AG10803 (cell line): Measurements from ENCODE around the gene DDX3X.
A peak's percentile ranks its signal among the peaks of the same experiment; 100 is the strongest.
"Not testable (repeated sequence)": the region's sequence is repeated elsewhere in the genome, so short reads cannot be mapped to it uniquely, and the experiment has no call there.

Experiments used
- DNase-seq: peaks from one replicate; pipeline ENCODE4 v3.0.0; 2010; ENCODE audit warnings: low read depth
- H3K4me3 ChIP-seq: 2 replicates; pipeline ENCODE4 v1.5.1; 2011; ENCODE audit warnings: mild to moderate bottlenecking, low read length, control low read depth
- TF ChIP-seq, protein P1 (sequence below): conservative IDR thresholded peaks from 2 replicates; pipeline ENCODE4 v1.5.1; 2011; ENCODE audit warnings: mild to moderate bottlenecking, low read length, control low read depth, inconsistent platforms

Gene DDX3X

DNA sequence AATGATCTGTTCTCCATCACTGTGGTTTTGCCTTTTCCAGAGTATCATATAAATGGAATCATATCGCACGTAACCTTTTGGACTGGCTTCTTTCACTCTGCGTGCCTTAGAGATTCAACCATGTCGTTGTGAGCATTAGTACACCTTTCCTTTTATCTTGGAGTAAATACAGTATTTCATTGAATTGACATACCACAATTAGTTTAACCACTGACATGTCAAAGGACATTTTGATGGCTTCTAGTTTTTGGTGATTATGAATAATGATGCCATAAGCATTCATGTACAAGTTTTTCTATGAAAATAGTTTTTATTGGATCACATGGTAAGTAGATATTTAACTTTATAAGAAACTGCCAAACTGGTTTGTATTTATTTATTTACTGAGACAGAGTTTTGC, 35.2 kb downstream of the DDX3X start:
- no peak for DNase-seq
- H3K4me3 ChIP-seq = no peak overlapping the region
- TF ChIP-seq, protein P1, sequence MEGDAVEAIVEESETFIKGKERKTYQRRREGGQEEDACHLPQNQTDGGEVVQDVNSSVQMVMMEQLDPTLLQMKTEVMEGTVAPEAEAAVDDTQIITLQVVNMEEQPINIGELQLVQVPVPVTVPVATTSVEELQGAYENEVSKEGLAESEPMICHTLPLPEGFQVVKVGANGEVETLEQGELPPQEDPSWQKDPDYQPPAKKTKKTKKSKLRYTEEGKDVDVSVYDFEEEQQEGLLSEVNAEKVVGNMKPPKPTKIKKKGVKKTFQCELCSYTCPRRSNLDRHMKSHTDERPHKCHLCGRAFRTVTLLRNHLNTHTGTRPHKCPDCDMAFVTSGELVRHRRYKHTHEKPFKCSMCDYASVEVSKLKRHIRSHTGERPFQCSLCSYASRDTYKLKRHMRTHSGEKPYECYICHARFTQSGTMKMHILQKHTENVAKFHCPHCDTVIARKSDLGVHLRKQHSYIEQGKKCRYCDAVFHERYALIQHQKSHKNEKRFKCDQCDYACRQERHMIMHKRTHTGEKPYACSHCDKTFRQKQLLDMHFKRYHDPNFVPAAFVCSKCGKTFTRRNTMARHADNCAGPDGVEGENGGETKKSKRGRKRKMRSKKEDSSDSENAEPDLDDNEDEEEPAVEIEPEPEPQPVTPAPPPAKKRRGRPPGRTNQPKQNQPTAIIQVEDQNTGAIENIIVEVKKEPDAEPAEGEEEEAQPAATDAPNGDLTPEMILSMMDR = no peak

DNA sequence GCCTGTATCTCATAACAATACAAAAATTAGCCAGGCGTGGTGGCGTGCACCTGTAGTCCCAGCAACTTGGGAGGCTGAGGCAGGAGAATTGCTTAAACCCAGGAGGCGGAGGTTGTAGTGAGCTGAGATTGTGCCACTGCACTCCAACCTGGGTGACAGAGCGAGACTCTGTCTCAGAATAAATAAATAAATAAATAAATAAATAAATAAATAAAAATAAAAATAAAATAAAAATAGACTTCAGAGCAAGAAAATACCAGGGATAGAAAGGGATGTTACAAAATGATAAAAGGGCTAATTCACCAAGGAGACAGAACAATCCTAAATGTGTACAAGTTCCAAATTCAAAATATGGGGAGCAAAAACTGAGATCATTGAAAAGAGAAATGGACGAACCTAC, 37.6 kb downstream of the DDX3X start:
- H3K4me3 ChIP-seq, DNase-seq: not testable (repeated sequence)

DNA sequence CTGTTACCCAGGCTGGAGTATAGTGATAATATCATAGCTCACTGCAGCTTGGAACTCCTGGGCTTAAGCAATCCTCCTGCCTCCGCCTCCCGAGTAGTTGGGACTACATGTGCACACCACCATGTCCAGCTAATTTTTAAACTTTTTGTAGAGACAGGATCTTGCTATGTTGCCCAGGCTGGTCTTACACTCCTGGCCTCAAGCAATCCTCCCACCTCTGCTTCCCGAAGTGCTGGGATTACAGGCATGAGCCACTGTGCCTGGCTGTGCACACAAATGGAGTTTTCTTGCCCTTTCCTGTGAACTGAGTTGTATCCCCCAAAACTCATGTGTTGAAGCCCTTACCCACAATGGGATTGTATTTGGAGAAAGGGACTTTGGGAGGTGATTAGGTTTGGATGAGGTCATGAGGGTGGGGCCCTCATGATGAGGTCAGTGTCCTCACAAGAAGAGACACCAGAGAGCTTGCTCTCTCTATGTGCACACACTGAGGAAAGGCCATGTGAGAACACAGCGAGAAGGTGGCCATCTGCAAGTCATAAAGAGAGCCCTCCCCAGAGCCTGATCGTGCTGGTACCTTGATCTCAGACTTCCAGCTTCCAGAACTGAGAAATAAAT, 40.1 kb downstream of the DDX3X start:
- TF ChIP-seq, protein P1 = no peak
- H3K4me3 ChIP-seq = no peak overlapping the region
- no peak for DNase-seq

DNA sequence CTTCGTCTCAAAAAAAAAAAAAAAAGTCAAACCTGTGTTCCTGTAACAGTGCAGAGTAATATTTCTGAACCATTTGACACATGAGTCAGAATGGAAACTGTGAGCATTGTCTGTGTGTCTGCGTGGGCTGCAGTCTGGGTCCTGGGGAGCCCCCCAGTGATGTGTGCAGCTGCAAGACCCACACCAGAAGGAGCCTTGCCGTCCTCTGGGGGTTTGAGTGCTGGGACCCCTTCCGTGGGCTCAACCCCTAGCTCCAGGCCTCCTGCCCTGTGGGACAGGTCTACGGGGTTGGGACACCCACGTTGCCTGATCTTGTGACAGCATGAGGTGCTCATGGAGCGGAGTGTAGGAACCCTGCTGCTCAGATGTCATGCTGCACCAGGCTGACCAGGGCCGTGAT, 43.7 kb downstream of the DDX3X start:
- TF ChIP-seq, protein P1 = no peak
- H3K4me3 ChIP-seq = no peak overlapping the region
- DNase-seq = no peak

DNA sequence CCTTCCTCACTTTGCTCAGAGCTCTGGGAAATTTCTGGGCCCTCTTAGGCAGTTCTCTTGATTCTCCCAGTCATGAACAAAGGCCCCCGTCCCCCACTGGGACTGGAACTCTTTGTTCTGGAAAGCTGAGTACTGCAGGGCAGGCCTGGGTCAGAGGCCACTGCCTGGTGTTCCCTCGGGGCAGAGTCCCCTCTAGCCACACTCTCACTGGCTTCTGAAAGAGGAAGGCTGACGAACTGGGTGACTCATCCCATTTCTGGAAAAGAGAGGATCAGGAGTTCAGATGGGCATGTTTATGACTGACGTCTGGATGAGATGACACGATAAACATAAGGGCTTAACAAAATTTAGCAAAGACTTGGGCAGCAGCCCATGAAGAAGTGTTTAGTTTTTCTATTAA, 47.7 kb downstream of the DDX3X start:
- peak; percentile 54 for DNase-seq
- H3K4me3 ChIP-seq = no peak overlapping the region
- TF ChIP-seq, protein P1 = no peak

DNA sequence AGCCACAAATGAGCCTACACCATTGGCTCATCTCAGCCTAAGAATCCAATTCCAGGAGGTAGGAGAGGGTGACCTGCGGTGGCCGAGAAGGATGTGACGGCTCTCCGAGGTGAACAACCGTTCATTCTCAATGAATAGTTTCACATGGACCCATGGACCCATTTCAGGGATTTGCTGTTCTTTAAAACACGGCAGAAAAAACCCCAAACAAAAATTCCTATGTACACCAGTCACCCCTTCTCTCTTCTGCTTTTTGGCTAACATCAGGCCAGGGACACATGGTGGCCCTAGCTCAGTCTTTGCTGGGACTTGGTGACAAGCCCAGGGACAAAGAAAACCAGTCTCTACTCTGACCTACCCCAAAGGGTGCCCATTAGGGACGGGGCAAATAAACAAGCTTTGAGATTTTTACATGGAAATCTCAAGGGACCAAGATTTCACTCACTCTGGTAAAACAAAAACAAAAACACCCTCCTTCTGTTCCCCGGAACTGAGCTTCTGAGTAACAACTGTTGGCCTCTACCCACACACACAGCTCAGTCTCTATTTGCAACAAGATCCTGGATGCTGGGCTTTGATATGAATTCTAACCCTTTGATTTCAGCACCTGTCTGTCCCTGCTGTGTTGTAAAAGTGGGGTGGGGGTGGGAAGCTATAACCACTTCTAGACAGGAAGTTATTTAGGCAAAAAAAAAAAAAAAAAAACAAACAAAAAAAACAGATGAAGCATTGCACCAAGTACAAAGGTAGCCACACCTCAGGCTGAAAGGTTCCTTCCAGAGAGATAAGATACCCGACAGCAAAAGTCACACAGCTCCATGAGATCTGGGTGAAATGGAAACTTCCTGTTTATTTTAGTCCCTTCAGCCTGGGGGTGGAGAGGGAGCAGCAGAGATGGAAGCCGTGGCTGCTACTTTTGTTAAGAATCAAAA, 49.0 kb downstream of the DDX3X start:
- peak; percentile 41 for DNase-seq
- TF ChIP-seq, protein P1 = no peak
- no peak overlapping the region for H3K4me3 ChIP-seq

DNA sequence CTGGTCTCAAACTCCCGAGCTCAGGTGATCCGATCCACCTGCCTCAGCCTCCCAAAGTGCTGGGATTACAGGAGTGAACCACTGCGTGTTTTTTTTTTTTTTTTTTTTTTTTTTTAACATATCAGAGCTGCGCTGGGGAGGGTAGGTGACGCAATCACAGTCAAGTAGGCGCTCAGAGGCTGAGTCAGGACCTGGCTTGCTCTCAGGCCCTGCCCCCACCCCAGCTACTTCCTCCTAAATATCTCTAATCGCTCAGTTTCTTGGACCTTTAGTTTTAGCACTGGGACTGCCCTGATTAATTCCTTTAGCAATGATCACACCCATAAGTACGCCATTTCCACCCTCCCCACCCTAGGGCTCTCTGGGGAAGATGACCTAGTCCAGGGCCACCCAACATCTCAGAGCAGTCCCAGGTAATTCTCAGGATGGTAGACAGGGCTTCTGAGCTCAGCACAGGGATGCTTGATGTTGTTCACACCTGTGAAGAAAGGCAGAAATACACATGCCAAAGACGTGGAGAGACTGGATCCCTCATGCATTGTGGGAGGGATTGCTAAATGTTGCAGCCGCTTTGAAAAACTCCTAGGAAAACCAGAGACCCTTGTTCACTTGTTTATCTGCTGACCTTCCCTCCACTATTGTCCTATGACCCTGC, 50.2 kb downstream of the DDX3X start:
- DNase-seq = peak; percentile 71
- H3K4me3 ChIP-seq = no peak overlapping the region
- TF ChIP-seq, protein P1 = no peak
